Endothelial cell of umbilical vein (primary cell): ENCODE results near the gene PPM1H. TPM values are rescaled to one million over a fixed set of nuclear protein-coding genes. Genes with fewer than 3 reads are reported as not detected.

Experiments
- BruUV-seq: library from RNA; stranded (reverse); fragments of 400-500 nt; replicated peaks from 2 replicates; lab custom pipeline; 2021; lab: Mats Ljungman, UMichigan
- CTCF ChIA-PET: fragments of 300-600, 350-600 bp; sonication (Branson Sonifier 250); formaldehyde crosslinking; loops from one replicate; lab custom pipeline; 2021; ENCODE audit warnings: antibody characterized with exemption, inconsistent platforms; lab: Charles Lee
- POLR2A ChIA-PET: fragments of 300-600, 350-600 bp; sonication (Branson Sonifier 250); formaldehyde crosslinking; loops from one replicate; lab custom pipeline; 2021; ENCODE audit warnings: antibody characterized with exemption, inconsistent platforms; lab: Charles Lee
- DNase-seq: peaks from one replicate; pipeline ENCODE4 v3.0.0-alpha.2; 2011; ENCODE audit warnings: low read depth, low spot score
- FAIRE-seq: peaks from 2 replicates; lab custom pipeline; 2011; peaks lifted over from hg19 to GRCh38; lab: Jason Lieb, UNC
- H2AFZ ChIP-seq: 2 replicates; pipeline ENCODE4 v1.6.0; 2012; ENCODE audit warnings: low read depth, low read length, control low read depth, inconsistent platforms
- H3K27ac ChIP-seq: 2 replicates; pipeline ENCODE4 v1.5.1; 2011; ENCODE audit warnings: low read depth, mild to moderate bottlenecking, control low read depth, low read length, moderate library complexity; ENCODE audit not compliant: insufficient read depth
- H3K27me3 ChIP-seq, 2 experiments: 2 replicates each; pipeline versions ENCODE4 v1.6.0 to v1.6.1; 2011; ENCODE audit warnings: low read length in 2 of 2, mixed read lengths in 1 of 2; ENCODE audit not compliant: control insufficient read depth in 2 of 2, insufficient read depth in 2 of 2
- H3K36me3 ChIP-seq, 2 experiments: 2 replicates in 1 of 2; 3 replicates in 1 of 2; pipeline ENCODE4 v1.5.1; 2011; ENCODE audit warnings: low read length in 2 of 2, mild to moderate bottlenecking in 1 of 2, moderate library complexity in 1 of 2; ENCODE audit not compliant: control insufficient read depth in 2 of 2, insufficient read depth in 2 of 2; ENCODE audit errors: extremely low read depth in 1 of 2
- H3K4me1 ChIP-seq: 3 replicates; pipeline ENCODE4 v1.5.1; 2011; ENCODE audit warnings: mild to moderate bottlenecking, low read length; ENCODE audit not compliant: control insufficient read depth, insufficient read depth; ENCODE audit errors: extremely low read depth
- H3K4me2 ChIP-seq: 2 replicates; pipeline ENCODE4 v1.6.1; 2011; ENCODE audit warnings: low read length, control low read depth, mixed read lengths; ENCODE audit not compliant: insufficient read depth
- H3K4me3 ChIP-seq, 3 experiments: fragments of 200-600 bp in 1 of 3; sonication (generic), shearing (Covaris generic) in 1 of 3; replicated peaks in 1 of 3; 2 replicates each; pipeline ENCODE4 v1.5.1; 2011 to 2016; ENCODE audit warnings: control low read depth in 3 of 3, low read length in 3 of 3, mild to moderate bottlenecking in 2 of 3, inconsistent platforms in 1 of 3, low read depth in 1 of 3, moderate library complexity in 1 of 3; ENCODE audit not compliant: insufficient read depth in 1 of 3
- H3K79me2 ChIP-seq: 2 replicates; pipeline ENCODE4 v1.6.0; 2012; ENCODE audit warnings: low read length, inconsistent platforms; ENCODE audit not compliant: control insufficient read depth, insufficient read depth
- H3K9ac ChIP-seq: replicated peaks from 2 replicates; pipeline ENCODE3; 2011; ENCODE audit warnings: low read length, control low read depth; ENCODE audit not compliant: insufficient read depth; ENCODE audit errors: extremely low read depth
- H3K9me1 ChIP-seq: replicated peaks from 3 replicates; pipeline ENCODE4 v1.6.0; 2011; ENCODE audit warnings: mild to moderate bottlenecking, low read length; ENCODE audit not compliant: control insufficient read depth, insufficient read depth; ENCODE audit errors: extremely low read depth
- H3K9me3 ChIP-seq: replicated peaks from 2 replicates; pipeline ENCODE4 v1.5.1; 2012; ENCODE audit warnings: low read length, inconsistent platforms; ENCODE audit not compliant: control insufficient read depth, insufficient read depth
- H4K20me1 ChIP-seq: replicated peaks from 2 replicates; pipeline ENCODE3; 2011; ENCODE audit warnings: mild to moderate bottlenecking, low read length; ENCODE audit not compliant: control insufficient read depth, insufficient read depth; ENCODE audit errors: extremely low read depth
- CTCF ChIP-seq, 2 donors: IDR thresholded peaks; 1 replicate in 1 of 2; 2 replicates in 1 of 2; pipeline ENCODE4 v1.5.1; 2011; ENCODE audit warnings: low read length in 2 of 2, mild to moderate bottlenecking in 2 of 2, moderate library complexity in 2 of 2, control low read depth in 1 of 2, inconsistent platforms in 1 of 2, low read depth in 1 of 2; ENCODE audit not compliant: insufficient read depth in 1 of 2; ENCODE audit errors: extremely low read depth in 1 of 2
- EZH2 ChIP-seq: IDR thresholded peaks from 2 replicates; pipeline ENCODE4 v1.6.1; 2012; ENCODE audit warnings: borderline replicate concordance, low read depth, mild to moderate bottlenecking, moderate library complexity, low read length, inconsistent platforms; ENCODE audit not compliant: severe bottlenecking
- FOS ChIP-seq: IDR thresholded peaks from 2 replicates; pipeline ENCODE4 v1.6.1; 2011; ENCODE audit warnings: mild to moderate bottlenecking, low read length, moderate library complexity, borderline replicate concordance; ENCODE audit not compliant: insufficient read depth
- GATA2 ChIP-seq: IDR thresholded peaks from 2 replicates; pipeline ENCODE4 v1.7.0; 2011; ENCODE audit warnings: low read depth, mild to moderate bottlenecking, moderate library complexity, mixed read lengths, low read length; ENCODE audit not compliant: insufficient read length, insufficient read depth
- JUN ChIP-seq: IDR thresholded peaks from 2 replicates; pipeline ENCODE4 v1.6.1; 2011; ENCODE audit warnings: borderline replicate concordance, low read depth; ENCODE audit not compliant: insufficient read length, insufficient read depth
- MAX ChIP-seq: IDR thresholded peaks from 2 replicates; pipeline ENCODE4 v1.6.1; 2011; ENCODE audit not compliant: insufficient read depth, insufficient read length
- POLR2A ChIP-seq: IDR thresholded peaks from 2 replicates; pipeline ENCODE4 v1.6.1; 2012; ENCODE audit warnings: low read depth, mild to moderate bottlenecking, control low read depth, low read length
- dilution Hi-C: fragments of 300-500 bp; cut with MboI; formaldehyde crosslinking; loops from one replicate; pipeline ENCODE4 v1.15.0; 2019; ENCODE audit warnings: low sequenced_read_pairs; ENCODE audit not compliant: extremely low pct_ligation_motif_present
- intact Hi-C: fragments of 100-400 bp; cut with micrococcal nuclease; formaldehyde crosslinking; loops from one replicate; pipeline ENCODE4 v1.10.0; 2022
- polyA plus RNA-seq, 4 experiments: library from polyadenylated mRNA; depleted of rRNA in 3 of 4; stranded (reverse) in 3 of 4; unstranded in 1 of 4; fragments of >200 nt; gene quantifications; 2 replicates each; pipeline versions ENCODE4 v1.2.1 to v1.2.3, GENCODE V29; 2011 to 2012; ENCODE audit warnings: missing spikeins in 1 of 4
- total RNA-seq: library from RNA; stranded (reverse); gene quantifications from 2 replicates; pipeline ENCODE4 v1.2.3, GENCODE V29; 2021

PPM1H gene
- total and polyA plus RNA-seq, 2 donors (not counting 3 experiments of a cell fraction or from before 2014, with no cell fraction given) = 1.0 to 7.2 TPM

GRCh38 chr12:62827855-62828254 lies 107.1 kb downstream of the PPM1H start:
- no peak for DNase-seq
- FAIRE-seq = no peak
- no TSS peak for BruUV-seq
- TF ChIP-seq EZH2 (no peak), POLR2A (no peak), CTCF (IDR thresholded peaks at IDR 0.05; ENCODE audit: extremely low read depth in 1 of 2, insufficient read depth in 1 of 2, low read depth in 1 of 2, low read length in 2 of 2) (no peak), JUN (no peak), FOS (no peak), MAX (no peak), GATA2 (no peak)
- Histone ChIP-seq H3K27me3 (no peaks in the 10 kb centered on the region), H4K20me1 (no peaks in the 10 kb centered on the region), H3K27ac (no peak overlapping the region), H3K36me3 (no peaks in the 10 kb centered on the region), H3K9me1 (no peaks in the 10 kb centered on the region), H3K4me2 (no peak overlapping the region), H3K4me3 (no peak overlapping the region), H2AFZ (no peak overlapping the region), H3K79me2 (no peaks in the 10 kb centered on the region), H3K4me1 (no peaks in the 10 kb centered on the region), H3K9ac (no peak overlapping the region), H3K9me3 (no peaks in the 10 kb centered on the region)
- intact Hi-C loops (no loop called here), dilution Hi-C loops (no loop called here)
- ChIA-PET POLR2A (no interaction called here), CTCF (no interaction called here)
